ENCODE results near the gene MAPK1. TPM values are rescaled to one million over a fixed set of nuclear protein-coding genes. Genes with fewer than 3 reads are reported as not detected.

MAPK1 gene
- total RNA-seq, 1 experiment from 2014 or later: 136 TPM

DNA sequence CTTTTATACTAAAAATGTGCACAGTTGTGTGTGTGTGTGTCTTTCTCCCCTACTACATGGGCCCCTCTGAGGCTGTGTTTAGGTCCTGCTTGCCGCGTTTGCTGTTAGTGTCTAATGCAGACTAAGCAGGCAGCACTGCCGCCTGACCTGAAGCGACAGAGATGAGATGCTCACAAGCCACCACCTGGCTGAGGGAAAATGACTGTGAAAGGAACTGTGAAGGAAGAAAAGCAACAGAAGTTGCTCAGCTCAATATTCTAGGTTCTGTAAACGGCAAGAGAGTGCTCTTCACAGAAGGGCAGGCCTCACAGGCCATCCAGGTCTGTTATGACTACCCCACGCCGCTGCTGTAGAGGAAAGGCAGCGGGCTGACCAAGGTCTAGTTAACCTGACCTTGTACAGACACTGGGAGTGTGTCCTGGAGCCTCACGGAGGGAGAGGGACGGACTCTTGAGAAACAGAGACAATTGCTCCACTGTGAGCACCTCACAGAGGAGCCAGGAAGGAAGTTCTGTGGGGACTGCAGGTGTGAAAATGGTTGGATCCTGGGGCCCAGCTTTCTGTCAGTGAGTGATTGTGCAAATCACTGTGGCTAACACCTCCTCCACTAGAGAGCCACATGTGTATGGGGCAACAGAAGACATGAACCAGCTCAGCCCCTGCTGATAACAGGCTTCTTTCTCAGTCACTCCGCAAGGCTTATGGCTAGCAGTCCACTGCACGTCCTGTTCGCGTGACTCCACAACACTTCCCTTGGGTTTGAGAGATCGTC, 100.6 kb downstream of the MAPK1 start:
- H3K27ac Mint-ChIP-seq (ENCODE audit: unreplicated experiment): no peak overlapping the region
- no peaks in the 10 kb centered on the region for H3K9me3 Mint-ChIP-seq (ENCODE audit: unreplicated experiment)
- Histone ChIP-seq H3K4me1 (no peaks in the 10 kb centered on the region), H3K36me3 (ENCODE audit: control insufficient read depth, insufficient read depth, low read length) (peaks cover 6% of the 10 kb centered on the region), H3K27me3 (replicated peaks; ENCODE audit: control insufficient read depth, insufficient read depth, low read length) (no peaks in the 10 kb centered on the region), H3K4me3 (ENCODE audit: low read depth, low read length) (no peak overlapping the region), H3K9me3 (no peaks in the 10 kb centered on the region)
- DNase-seq: no peak
- intact Hi-C loops (cut with micrococcal nuclease; ENCODE audit: unreplicated experiment): no loop called here
- POLR2A ChIA-PET: no interaction called here
- TF ChIP-seq, protein P1, sequence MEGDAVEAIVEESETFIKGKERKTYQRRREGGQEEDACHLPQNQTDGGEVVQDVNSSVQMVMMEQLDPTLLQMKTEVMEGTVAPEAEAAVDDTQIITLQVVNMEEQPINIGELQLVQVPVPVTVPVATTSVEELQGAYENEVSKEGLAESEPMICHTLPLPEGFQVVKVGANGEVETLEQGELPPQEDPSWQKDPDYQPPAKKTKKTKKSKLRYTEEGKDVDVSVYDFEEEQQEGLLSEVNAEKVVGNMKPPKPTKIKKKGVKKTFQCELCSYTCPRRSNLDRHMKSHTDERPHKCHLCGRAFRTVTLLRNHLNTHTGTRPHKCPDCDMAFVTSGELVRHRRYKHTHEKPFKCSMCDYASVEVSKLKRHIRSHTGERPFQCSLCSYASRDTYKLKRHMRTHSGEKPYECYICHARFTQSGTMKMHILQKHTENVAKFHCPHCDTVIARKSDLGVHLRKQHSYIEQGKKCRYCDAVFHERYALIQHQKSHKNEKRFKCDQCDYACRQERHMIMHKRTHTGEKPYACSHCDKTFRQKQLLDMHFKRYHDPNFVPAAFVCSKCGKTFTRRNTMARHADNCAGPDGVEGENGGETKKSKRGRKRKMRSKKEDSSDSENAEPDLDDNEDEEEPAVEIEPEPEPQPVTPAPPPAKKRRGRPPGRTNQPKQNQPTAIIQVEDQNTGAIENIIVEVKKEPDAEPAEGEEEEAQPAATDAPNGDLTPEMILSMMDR (IDR thresholded peaks at IDR 0.05; ENCODE audit: insufficient read depth in 1 of 2, low read depth in 1 of 2, low read length in 1 of 2, severe bottlenecking in 1 of 2, unreplicated experiment in 1 of 2): no peak
- CTCF ChIA-PET: no interaction called here
- H3K4me3 Mint-ChIP-seq (ENCODE audit: unreplicated experiment): no peak overlapping the region
- peaks cover 93% of the 10 kb centered on the region for H3K36me3 Mint-ChIP-seq (ENCODE audit: insufficient read depth, unreplicated experiment)
- BruUV-seq (replicated peaks): no TSS peak
- H3K27me3 Mint-ChIP-seq (ENCODE audit: insufficient read depth, unreplicated experiment): no peaks in the 10 kb centered on the region
- no peaks in the 10 kb centered on the region for H3K4me1 Mint-ChIP-seq (ENCODE audit: low read depth, unreplicated experiment)

DNA sequence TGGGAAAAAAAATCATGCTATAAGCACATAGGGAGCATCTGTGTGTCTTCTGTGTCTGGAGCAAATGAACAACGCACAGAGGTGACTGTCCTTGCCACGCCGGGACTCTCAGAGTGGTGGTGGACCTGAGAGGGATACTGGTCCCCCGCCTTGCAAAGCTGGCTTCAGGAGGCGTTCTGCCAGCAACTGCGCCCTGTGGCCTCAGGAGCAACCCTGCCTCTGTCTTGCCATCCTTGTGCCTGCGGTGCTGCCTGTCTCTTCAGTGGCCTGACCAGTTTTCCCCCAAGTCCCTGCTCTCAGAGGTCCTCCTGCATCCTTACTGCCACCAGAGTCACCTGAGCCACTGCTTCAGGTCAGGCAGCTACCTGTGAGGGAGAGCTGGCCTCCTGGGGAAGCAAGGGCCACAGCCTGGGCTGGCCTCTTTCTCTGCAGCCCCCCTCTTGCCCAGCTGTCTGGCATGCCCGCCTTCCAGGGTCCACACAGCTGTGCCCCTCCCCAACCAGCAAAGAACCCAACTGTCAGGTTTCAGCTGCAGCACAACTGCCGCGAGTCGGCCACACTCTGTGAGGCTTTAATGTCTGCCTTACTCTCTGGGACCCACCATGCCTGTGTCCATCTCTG, 101.4 kb downstream of the MAPK1 start:
- TF ChIP-seq, protein P1 (IDR thresholded peaks at IDR 0.05; ENCODE audit: insufficient read depth in 1 of 2, low read depth in 1 of 2, low read length in 1 of 2, severe bottlenecking in 1 of 2, unreplicated experiment in 1 of 2): no peak
- Histone ChIP-seq H3K36me3 (ENCODE audit: control insufficient read depth, insufficient read depth, low read length) (peaks cover 6% of the 10 kb centered on the region), H3K27me3 (replicated peaks; ENCODE audit: control insufficient read depth, insufficient read depth, low read length) (no peaks in the 10 kb centered on the region), H3K9me3 (no peaks in the 10 kb centered on the region), H3K4me1 (no peaks in the 10 kb centered on the region), H3K4me3 (ENCODE audit: low read depth, low read length) (no peak overlapping the region)
- CTCF ChIA-PET: no interaction called here
- no TSS peak for BruUV-seq (replicated peaks)
- Mint-ChIP-seq H3K4me3 (ENCODE audit: unreplicated experiment) (no peak overlapping the region), H3K36me3 (ENCODE audit: insufficient read depth, unreplicated experiment) (peaks cover 85% of the 10 kb centered on the region), H3K27me3 (ENCODE audit: insufficient read depth, unreplicated experiment) (no peaks in the 10 kb centered on the region), H3K4me1 (ENCODE audit: low read depth, unreplicated experiment) (no peaks in the 10 kb centered on the region), H3K27ac (ENCODE audit: unreplicated experiment) (no peak overlapping the region), H3K9me3 (ENCODE audit: unreplicated experiment) (no peaks in the 10 kb centered on the region)
- intact Hi-C loops (cut with micrococcal nuclease; ENCODE audit: unreplicated experiment): no loop called here
- POLR2A ChIA-PET: no interaction called here
- DNase-seq: no peak

DNA sequence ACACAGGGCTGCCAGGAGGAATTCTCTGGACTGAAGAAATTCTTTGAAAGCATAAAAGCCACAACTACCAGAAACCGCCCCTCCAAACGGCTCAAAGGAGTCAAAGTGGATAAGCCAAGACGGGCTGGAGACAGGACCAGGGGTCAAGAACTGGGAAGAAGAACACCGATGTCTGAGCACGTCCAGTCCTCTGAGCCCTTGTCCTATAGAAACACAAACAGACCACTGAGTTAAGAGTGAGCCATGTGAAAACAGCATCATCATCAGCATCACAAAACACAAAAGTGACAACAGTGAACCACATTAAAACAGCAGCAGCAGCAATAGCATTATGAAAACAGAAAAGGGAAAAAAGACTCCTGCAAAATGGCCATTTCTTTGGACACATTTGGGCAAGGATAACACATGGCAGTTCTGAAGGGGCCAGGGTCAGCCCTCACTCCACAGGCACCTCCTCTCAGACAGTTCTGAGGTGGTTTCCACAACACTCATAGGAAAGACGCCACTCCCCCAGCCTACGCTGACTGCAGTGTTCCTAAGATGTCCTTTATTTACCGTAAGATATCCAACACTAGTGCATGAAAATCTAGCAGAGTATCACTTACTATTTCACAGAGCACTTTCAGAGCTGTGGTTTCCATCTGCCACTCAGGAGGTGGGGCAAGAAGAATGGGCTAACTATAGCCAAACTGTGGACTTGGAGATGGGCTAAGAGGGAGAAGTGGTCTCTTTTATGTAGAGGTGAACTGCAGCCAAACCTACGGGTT, 103.2 kb downstream of the MAPK1 start:
- no TSS peak for BruUV-seq (replicated peaks)
- no peak for DNase-seq
- Mint-ChIP-seq H3K36me3 (ENCODE audit: insufficient read depth, unreplicated experiment) (peaks cover 67% of the 10 kb centered on the region), H3K27me3 (ENCODE audit: insufficient read depth, unreplicated experiment) (no peaks in the 10 kb centered on the region), H3K9me3 (ENCODE audit: unreplicated experiment) (no peaks in the 10 kb centered on the region), H3K27ac (ENCODE audit: unreplicated experiment) (no peak overlapping the region), H3K4me3 (ENCODE audit: unreplicated experiment) (no peak overlapping the region), H3K4me1 (ENCODE audit: low read depth, unreplicated experiment) (no peaks in the 10 kb centered on the region)
- Histone ChIP-seq H3K27me3 (replicated peaks; ENCODE audit: control insufficient read depth, insufficient read depth, low read length) (no peaks in the 10 kb centered on the region), H3K4me3 (ENCODE audit: low read depth, low read length) (no peak overlapping the region), H3K4me1 (no peaks in the 10 kb centered on the region), H3K36me3 (ENCODE audit: control insufficient read depth, insufficient read depth, low read length) (peaks cover 6% of the 10 kb centered on the region), H3K9me3 (no peaks in the 10 kb centered on the region)
- CTCF ChIA-PET: no interaction called here
- TF ChIP-seq, protein P1 (IDR thresholded peaks at IDR 0.05; ENCODE audit: insufficient read depth in 1 of 2, low read depth in 1 of 2, low read length in 1 of 2, severe bottlenecking in 1 of 2, unreplicated experiment in 1 of 2): no peak
- POLR2A ChIA-PET: no interaction called here
- intact Hi-C loops (cut with micrococcal nuclease; ENCODE audit: unreplicated experiment): no loop called here
